ENCODE data around the gene UQCRHL. TPM values are rescaled to one million over a fixed set of nuclear protein-coding genes. Genes with fewer than 3 reads are reported as not detected.

Gene UQCRHL
- total and polyA plus RNA-seq, 2 experiments from 2014 or later = 2.3 to 3.0 TPM

DNA sequence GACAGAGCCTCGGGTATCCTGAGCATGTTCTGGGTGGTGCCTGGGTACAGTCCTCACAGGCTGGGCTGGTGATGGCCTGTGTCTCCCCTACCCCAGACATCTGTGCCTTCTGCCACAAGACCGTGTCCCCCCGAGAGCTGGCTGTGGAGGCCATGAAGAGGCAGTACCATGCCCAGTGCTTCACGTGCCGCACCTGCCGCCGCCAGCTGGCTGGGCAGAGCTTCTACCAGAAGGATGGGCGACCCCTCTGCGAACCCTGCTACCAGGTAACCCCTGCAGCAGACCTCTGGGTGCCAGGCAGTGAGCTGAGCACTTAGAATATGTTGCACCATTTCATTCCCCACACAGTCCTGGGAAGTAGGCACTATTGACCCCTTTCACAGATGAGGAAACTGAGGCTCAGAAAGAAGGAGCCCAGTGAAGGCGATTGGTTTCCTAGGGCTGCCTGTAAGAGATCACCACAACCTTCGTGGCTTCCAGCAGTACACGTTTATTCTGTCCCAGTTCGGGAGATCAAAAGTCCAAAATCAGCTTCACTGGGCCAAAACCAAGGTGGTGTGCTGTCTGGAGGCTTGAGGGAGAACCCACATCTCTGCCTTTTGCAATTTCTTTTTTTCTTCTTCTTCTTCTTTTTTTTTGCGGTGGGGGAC is 37.0 kb downstream of the UQCRHL start:
- Histone ChIP-seq H3K27ac (ENCODE audit: low read depth) (no peak overlapping the region), H3K79me2 (replicated peaks; ENCODE audit: insufficient read depth) (no peaks in the 10 kb centered on the region), H3K9me2 (ENCODE audit: insufficient read depth) (no peaks in the 10 kb centered on the region), H3K36me3 (ENCODE audit: insufficient read depth) (peaks cover 56% of the 10 kb centered on the region), H3K4me2 (no peak overlapping the region), H4K20me1 (replicated peaks; ENCODE audit: insufficient read depth) (no peaks in the 10 kb centered on the region; the same call in none of the 2 replicates), H3K4me1 (ENCODE audit: insufficient read depth) (no peaks in the 10 kb centered on the region), H3K4me3 (no peak overlapping the region), H3K27me3 (ENCODE audit: insufficient read depth) (no peaks in the 10 kb centered on the region), H2AFZ (no peak overlapping the region), H3F3A (replicated peaks; ENCODE audit: low read depth) (0 out of 2 replicates have a peak, but pooled peaks cover 6% of the 10 kb centered on the region)
- H3K4me3 Mint-ChIP-seq = no peak overlapping the region
- no peak for DNase-seq (ENCODE audit: low spot score)
- no peak overlapping the region for H3K27ac Mint-ChIP-seq
- no peak for TF ChIP-seq CREB1 (CRISPR knock-in tag; IDR thresholded peaks at IDR 0.05; ENCODE audit: low read depth)
- no peak for TF ChIP-seq EZH2phosphoT487 (IDR thresholded peaks at IDR 0.05; ENCODE audit: unreplicated experiment)
- TF ChIP-seq EZH2 (IDR thresholded peaks at IDR 0.05; ENCODE audit: low read depth, unreplicated experiment) = no peak
- no peak for TF ChIP-seq ZNF331 (CRISPR knock-in tag; IDR thresholded peaks at IDR 0.05; ENCODE audit: low read depth)
- TF ChIP-seq JUNB (IDR thresholded peaks at IDR 0.05; ENCODE audit: unreplicated experiment) = no peak
- TF ChIP-seq POLR2AphosphoS5 (IDR thresholded peaks at IDR 0.05; ENCODE audit: low read depth) = no peak
- TF ChIP-seq, protein P1, sequence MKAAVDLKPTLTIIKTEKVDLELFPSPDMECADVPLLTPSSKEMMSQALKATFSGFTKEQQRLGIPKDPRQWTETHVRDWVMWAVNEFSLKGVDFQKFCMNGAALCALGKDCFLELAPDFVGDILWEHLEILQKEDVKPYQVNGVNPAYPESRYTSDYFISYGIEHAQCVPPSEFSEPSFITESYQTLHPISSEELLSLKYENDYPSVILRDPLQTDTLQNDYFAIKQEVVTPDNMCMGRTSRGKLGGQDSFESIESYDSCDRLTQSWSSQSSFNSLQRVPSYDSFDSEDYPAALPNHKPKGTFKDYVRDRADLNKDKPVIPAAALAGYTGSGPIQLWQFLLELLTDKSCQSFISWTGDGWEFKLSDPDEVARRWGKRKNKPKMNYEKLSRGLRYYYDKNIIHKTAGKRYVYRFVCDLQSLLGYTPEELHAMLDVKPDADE (IDR thresholded peaks at IDR 0.05) = no peak
- TF ChIP-seq ZNF114 (CRISPR knock-in tag; IDR thresholded peaks at IDR 0.05) = no peak
- TF ChIP-seq STAT1 (IDR thresholded peaks at IDR 0.05; ENCODE audit: unreplicated experiment) = no peak
- TF ChIP-seq REST (IDR thresholded peaks at IDR 0.05; ENCODE audit: unreplicated experiment) = no peak
- TF ChIP-seq NANOG (IDR thresholded peaks at IDR 0.05; ENCODE audit: borderline replicate concordance) = no peak
- H3K4me1 Mint-ChIP-seq = no peaks in the 10 kb centered on the region; the same call in 2 of the 3 replicates
- H3K27me3 Mint-ChIP-seq (ENCODE audit: insufficient read depth, low read depth, poor library complexity) = peaks cover 5% of the 10 kb centered on the region
- H3K9me3 Mint-ChIP-seq = no peaks in the 10 kb centered on the region
- peaks cover 87% of the 10 kb centered on the region for H3K36me3 Mint-ChIP-seq (ENCODE audit: low read depth)
- no peak for ATAC-seq

GRCh38 chr1:15768388-15768787 is 39.1 kb downstream of the UQCRHL start:
- Histone ChIP-seq H3K4me2 (no peak overlapping the region), H3K4me3 (no peak overlapping the region), H3K27ac (ENCODE audit: low read depth) (no peak overlapping the region), H3K27me3 (ENCODE audit: insufficient read depth) (no peaks in the 10 kb centered on the region), H2AFZ (no peak overlapping the region), H3K4me1 (ENCODE audit: insufficient read depth) (no peaks in the 10 kb centered on the region), H4K20me1 (replicated peaks; ENCODE audit: insufficient read depth) (peaks cover 14% of the 10 kb centered on the region), H3K36me3 (ENCODE audit: insufficient read depth) (peaks cover 50% of the 10 kb centered on the region), H3K9me2 (ENCODE audit: insufficient read depth) (no peaks in the 10 kb centered on the region), H3K79me2 (replicated peaks; ENCODE audit: insufficient read depth) (peaks cover 14% of the 10 kb centered on the region), H3F3A (replicated peaks; ENCODE audit: low read depth) (0 out of 2 replicates have a peak, but pooled peaks cover 3% of the 10 kb centered on the region)
- H3K4me3 Mint-ChIP-seq = no peak overlapping the region
- peaks cover 7% of the 10 kb centered on the region for H3K27me3 Mint-ChIP-seq (ENCODE audit: insufficient read depth, low read depth, poor library complexity)
- TF ChIP-seq STAT1 (IDR thresholded peaks at IDR 0.05; ENCODE audit: unreplicated experiment) (no peak), POLR2AphosphoS5 (IDR thresholded peaks at IDR 0.05; ENCODE audit: low read depth) (no peak), NANOG (IDR thresholded peaks at IDR 0.05; ENCODE audit: borderline replicate concordance) (no peak), JUNB (IDR thresholded peaks at IDR 0.05; ENCODE audit: unreplicated experiment) (no peak), EZH2 (IDR thresholded peaks at IDR 0.05; ENCODE audit: low read depth, unreplicated experiment) (no peak), REST (IDR thresholded peaks at IDR 0.05; ENCODE audit: unreplicated experiment) (no peak), ZNF114 (CRISPR knock-in tag; IDR thresholded peaks at IDR 0.05) (no peak)
- TF ChIP-seq, protein P1 (IDR thresholded peaks at IDR 0.05) = no peak
- ATAC-seq (no peak), DNase-seq (ENCODE audit: low spot score) (no peak)
- H3K27ac Mint-ChIP-seq = no peak overlapping the region
- H3K36me3 Mint-ChIP-seq (ENCODE audit: low read depth) = peaks cover 86% of the 10 kb centered on the region
- peaks cover 8% of the 10 kb centered on the region for H3K4me1 Mint-ChIP-seq
- H3K9me3 Mint-ChIP-seq = no peaks in the 10 kb centered on the region
